ENCODE measurements around the gene CAMTA1.

- TF ChIP-seq, protein P1, sequence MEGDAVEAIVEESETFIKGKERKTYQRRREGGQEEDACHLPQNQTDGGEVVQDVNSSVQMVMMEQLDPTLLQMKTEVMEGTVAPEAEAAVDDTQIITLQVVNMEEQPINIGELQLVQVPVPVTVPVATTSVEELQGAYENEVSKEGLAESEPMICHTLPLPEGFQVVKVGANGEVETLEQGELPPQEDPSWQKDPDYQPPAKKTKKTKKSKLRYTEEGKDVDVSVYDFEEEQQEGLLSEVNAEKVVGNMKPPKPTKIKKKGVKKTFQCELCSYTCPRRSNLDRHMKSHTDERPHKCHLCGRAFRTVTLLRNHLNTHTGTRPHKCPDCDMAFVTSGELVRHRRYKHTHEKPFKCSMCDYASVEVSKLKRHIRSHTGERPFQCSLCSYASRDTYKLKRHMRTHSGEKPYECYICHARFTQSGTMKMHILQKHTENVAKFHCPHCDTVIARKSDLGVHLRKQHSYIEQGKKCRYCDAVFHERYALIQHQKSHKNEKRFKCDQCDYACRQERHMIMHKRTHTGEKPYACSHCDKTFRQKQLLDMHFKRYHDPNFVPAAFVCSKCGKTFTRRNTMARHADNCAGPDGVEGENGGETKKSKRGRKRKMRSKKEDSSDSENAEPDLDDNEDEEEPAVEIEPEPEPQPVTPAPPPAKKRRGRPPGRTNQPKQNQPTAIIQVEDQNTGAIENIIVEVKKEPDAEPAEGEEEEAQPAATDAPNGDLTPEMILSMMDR (conservative IDR thresholded peaks at IDR 0.05; ENCODE audit: low read depth, low read length): no peak
- TF ChIP-seq EZH2 (IDR thresholded peaks at IDR 0.05; ENCODE audit: borderline replicate concordance, low read depth, low read length, poor library complexity, severe bottlenecking): no peak
Measured at GRCh38 chr1:7650801-7651200, 865.5 kb downstream of the CAMTA1 start.

All from A673 (cell line).